Middle frontal gyrus (tissue), 1 donor: ENCODE results near the gene PIP4K2C.
"Not testable (repeated sequence)": the region's sequence is repeated elsewhere in the genome, so short reads cannot be mapped to it uniquely, and the experiment has no call there.

ENCODE experiments used
- DNase-seq: peaks from one replicate; pipeline ENCODE4 v3.0.0-alpha.2; 2015; ENCODE audit warnings: low spot score; ENCODE audit errors: extremely low spot score

Gene PIP4K2C

GRCh38 chr12:57609101-57609780 lies 18.2 kb downstream of the PIP4K2C start:
- no peak for DNase-seq

- no peak for DNase-seq
These were observed 19.0 kb downstream of the PIP4K2C start for GRCh38 chr12:57609781-57610553.

GRCh38 chr12:57610554-57611107 lies 19.6 kb downstream of the PIP4K2C start:
- DNase-seq: no peak

GRCh38 chr12:57611108-57611826 lies 20.3 kb downstream of the PIP4K2C start, which contains the start of gene ARHGEF25:
Gene ARHGEF25 (plus strand): TSS chr12:57611435. CDS start chr12:57611895, 460 bp downstream.
- no peak for DNase-seq

GRCh38 chr12:57611827-57612710 lies 21.1 kb downstream of the PIP4K2C start:
- no peak for DNase-seq

- DNase-seq: no peak
These were observed 21.9 kb downstream of the PIP4K2C start for GRCh38 chr12:57612711-57613426.

- DNase-seq: no peak
These were observed 22.6 kb downstream of the PIP4K2C start for GRCh38 chr12:57613427-57614109.

GRCh38 chr12:57614178-57614947 lies 23.4 kb downstream of the PIP4K2C start:
- DNase-seq: no peak

GRCh38 chr12:57614948-57615500 lies 24.0 kb downstream of the PIP4K2C start:
- no peak for DNase-seq

- no peak for DNase-seq
These were observed 24.6 kb downstream of the PIP4K2C start for GRCh38 chr12:57615637-57616036.

- DNase-seq: no peak
These were observed 25.6 kb downstream of the PIP4K2C start for GRCh38 chr12:57616383-57617101.

GRCh38 chr12:57617942-57618341 lies 26.9 kb downstream of the PIP4K2C start:
- DNase-seq: no peak

- not testable (repeated sequence) for DNase-seq
These were observed 27.4 kb downstream of the PIP4K2C start for GRCh38 chr12:57618431-57618830.

GRCh38 chr12:57618966-57619433 lies 28.0 kb downstream of the PIP4K2C start:
- DNase-seq: no peak

- no peak for DNase-seq
These were observed 28.6 kb downstream of the PIP4K2C start for GRCh38 chr12:57619434-57620244.

- no peak for DNase-seq
These were observed 29.4 kb downstream of the PIP4K2C start for GRCh38 chr12:57620245-57620935.
